ENCODE results near the gene USH1C. TPM values are rescaled to one million over a fixed set of nuclear protein-coding genes. Genes with fewer than 3 reads are reported as not detected.

Gene USH1C
- total RNA-seq, 1 donor, result not detected

DNA sequence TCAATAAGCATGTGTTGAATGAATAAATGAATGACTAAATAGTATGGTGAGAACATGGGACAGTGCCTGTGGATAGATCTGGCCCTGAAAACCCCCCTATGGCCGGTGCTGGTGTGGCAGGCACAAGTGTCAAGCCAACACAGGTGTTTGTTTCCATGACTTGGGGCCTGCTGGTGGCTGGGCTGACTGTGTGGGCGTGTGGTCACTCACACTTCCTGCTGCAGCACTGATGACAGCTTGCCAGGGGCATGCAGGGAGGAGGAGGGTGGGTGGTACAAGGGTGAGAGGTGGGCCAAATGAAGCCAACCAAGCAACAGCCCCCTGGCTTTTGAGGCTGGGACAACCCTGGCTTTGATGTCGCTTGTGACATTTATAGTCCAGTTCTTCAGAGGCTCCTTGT, 37.3 kb downstream of the USH1C start:
- no peak overlapping the region for H2AFZ ChIP-seq (ENCODE audit: low read length)
- DNase-seq (ENCODE audit: insufficient read length, low spot score, missing footprints), result peak; percentile 60
- H3K27ac ChIP-seq (ENCODE audit: low read depth, low read length), result no peak overlapping the region

DNA sequence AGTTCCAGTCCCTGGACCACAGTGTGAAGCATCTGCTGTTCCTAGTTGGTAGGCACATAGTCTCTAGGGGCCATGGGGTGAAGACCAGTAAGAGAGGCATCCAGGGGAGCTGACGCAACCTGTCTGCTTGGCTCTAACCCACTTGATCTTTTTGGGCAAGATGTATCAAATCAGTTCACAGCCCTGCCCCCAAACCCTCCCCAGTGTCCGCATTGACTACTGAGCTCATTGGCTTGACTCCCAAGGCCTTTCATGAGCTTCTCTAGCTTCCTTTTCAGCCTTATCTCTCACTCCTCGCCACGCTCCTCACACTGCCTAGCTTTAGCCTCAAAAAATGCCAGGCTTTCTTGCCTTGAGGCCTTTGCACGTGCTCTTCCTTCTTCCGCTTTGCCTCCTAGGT, 37.9 kb downstream of the USH1C start:
- Histone ChIP-seq H2AFZ (ENCODE audit: low read length) (no peak overlapping the region), H3K9me3 (ENCODE audit: low read depth, low read length) (no peaks in the 10 kb centered on the region), H3K27ac (ENCODE audit: low read depth, low read length) (no peak overlapping the region), H3K4me1 (ENCODE audit: insufficient read depth, low read length) (peaks cover 4% of the 10 kb centered on the region), H3K36me3 (ENCODE audit: insufficient read depth, low read length) (no peaks in the 10 kb centered on the region), H3K4me3 (ENCODE audit: insufficient read depth, low read length) (no peak overlapping the region), H3K4me2 (ENCODE audit: insufficient read depth, low read length) (no peak overlapping the region), H3K79me2 (ENCODE audit: insufficient read depth, low read length) (no peaks in the 10 kb centered on the region), H4K20me1 (ENCODE audit: insufficient read depth, low read length) (no peaks in the 10 kb centered on the region), H3K27me3 (ENCODE audit: insufficient read depth, low read length) (peaks cover 9% of the 10 kb centered on the region)
- DNase-seq (ENCODE audit: insufficient read length, low spot score, missing footprints), result peak; percentile 49
- TF ChIP-seq CTCF (IDR thresholded peaks at IDR 0.05; ENCODE audit: extremely low read depth, low read depth, low read length), result no peak

More for the DNA sequence above, 37.3 kb downstream of the USH1C start:
- Histone ChIP-seq H3K9me3 (ENCODE audit: low read depth, low read length) (no peaks in the 10 kb centered on the region), H3K79me2 (ENCODE audit: insufficient read depth, low read length) (no peaks in the 10 kb centered on the region), H4K20me1 (ENCODE audit: insufficient read depth, low read length) (no peaks in the 10 kb centered on the region), H3K4me1 (ENCODE audit: insufficient read depth, low read length) (peaks cover 4% of the 10 kb centered on the region), H3K27me3 (ENCODE audit: insufficient read depth, low read length) (peaks cover 9% of the 10 kb centered on the region), H3K4me2 (ENCODE audit: insufficient read depth, low read length) (no peak overlapping the region), H3K4me3 (ENCODE audit: insufficient read depth, low read length) (no peak overlapping the region), H3K36me3 (ENCODE audit: insufficient read depth, low read length) (no peaks in the 10 kb centered on the region)
- TF ChIP-seq CTCF (IDR thresholded peaks at IDR 0.05; ENCODE audit: extremely low read depth, low read depth, low read length), result no peak

DNA sequence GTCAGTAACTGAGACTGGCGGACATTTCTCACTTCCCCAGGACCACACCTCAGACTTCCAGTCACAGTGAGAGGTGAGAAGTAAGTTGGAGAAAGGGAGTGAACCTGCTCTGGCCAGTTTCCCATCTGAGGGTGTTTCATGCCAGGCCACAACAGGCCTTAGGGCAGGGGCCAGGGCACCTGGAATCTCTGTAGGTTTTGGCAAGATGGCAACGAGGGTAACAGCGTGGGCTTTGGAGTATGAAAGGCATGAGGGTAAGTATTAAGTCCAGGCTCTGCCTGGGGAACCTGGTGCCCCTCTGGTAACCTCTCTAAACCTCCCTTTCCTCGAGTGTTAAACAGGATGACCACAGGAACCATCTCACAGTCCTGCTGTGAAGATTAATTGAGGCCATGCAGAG, 39.1 kb downstream of the USH1C start:
- H4K20me1 ChIP-seq (ENCODE audit: insufficient read depth, low read length), result no peaks in the 10 kb centered on the region
- no peaks in the 10 kb centered on the region for H3K79me2 ChIP-seq (ENCODE audit: insufficient read depth, low read length)
- H3K4me2 ChIP-seq (ENCODE audit: insufficient read depth, low read length), result no peak overlapping the region
- no peak overlapping the region for H3K27ac ChIP-seq (ENCODE audit: low read depth, low read length)
- H3K4me3 ChIP-seq (ENCODE audit: insufficient read depth, low read length), result no peak overlapping the region
- H3K36me3 ChIP-seq (ENCODE audit: insufficient read depth, low read length), result no peaks in the 10 kb centered on the region
- DNase-seq (ENCODE audit: insufficient read length, low spot score, missing footprints), result no peak
- H2AFZ ChIP-seq (ENCODE audit: low read length), result no peak overlapping the region
- peaks cover 3% of the 10 kb centered on the region for H3K27me3 ChIP-seq (ENCODE audit: insufficient read depth, low read length)
- TF ChIP-seq CTCF (IDR thresholded peaks at IDR 0.05; ENCODE audit: extremely low read depth, low read depth, low read length), result no peak
- peaks cover 4% of the 10 kb centered on the region for H3K4me1 ChIP-seq (ENCODE audit: insufficient read depth, low read length)
- no peaks in the 10 kb centered on the region for H3K9me3 ChIP-seq (ENCODE audit: low read depth, low read length)

DNA sequence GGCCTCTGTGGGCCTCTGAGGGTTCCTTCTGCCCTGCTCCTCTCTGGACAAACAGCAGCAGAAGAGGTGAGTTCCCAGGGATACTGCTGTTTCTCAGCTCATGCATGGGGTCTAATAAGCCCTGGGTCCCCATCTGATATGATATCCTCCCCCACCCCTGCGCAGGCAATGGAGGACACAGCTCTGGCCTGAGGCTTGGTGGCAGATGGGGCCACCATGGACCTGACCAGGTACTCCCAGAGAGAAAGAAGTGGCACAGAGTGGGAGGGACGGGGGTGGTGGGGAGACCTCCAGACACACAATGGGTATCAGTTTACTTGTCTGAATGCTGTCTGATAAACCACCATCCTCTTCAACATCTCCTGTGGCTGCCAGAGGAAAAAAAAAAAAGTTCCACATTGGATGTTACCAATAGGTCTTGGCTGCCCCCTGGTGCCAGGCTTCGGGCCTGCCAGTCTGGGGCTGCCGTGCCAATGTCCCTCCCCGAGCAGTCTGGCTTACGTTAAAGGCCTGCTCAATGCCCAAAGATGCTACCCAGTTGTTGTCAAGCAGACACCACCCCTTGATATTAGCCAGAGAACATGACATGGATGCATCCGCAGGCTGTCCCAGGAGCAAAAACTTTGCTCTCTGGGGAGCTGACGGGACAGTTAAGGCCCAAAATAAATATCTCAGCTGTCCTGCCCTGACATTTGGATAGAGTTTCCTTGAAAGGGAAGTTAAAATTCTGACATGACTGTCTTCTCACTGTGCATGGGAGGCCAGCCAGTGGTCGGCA, 39.7 kb downstream of the USH1C start:
- H3K36me3 ChIP-seq (ENCODE audit: insufficient read depth, low read length), result no peaks in the 10 kb centered on the region
- no peaks in the 10 kb centered on the region for H4K20me1 ChIP-seq (ENCODE audit: insufficient read depth, low read length)
- H2AFZ ChIP-seq (ENCODE audit: low read length), result no peak overlapping the region
- H3K4me3 ChIP-seq (ENCODE audit: insufficient read depth, low read length), result no peak overlapping the region
- no peak overlapping the region for H3K4me2 ChIP-seq (ENCODE audit: insufficient read depth, low read length)
- peak; percentile 93 for TF ChIP-seq CTCF (IDR thresholded peaks at IDR 0.05; ENCODE audit: extremely low read depth, low read depth, low read length)
- no peaks in the 10 kb centered on the region for H3K79me2 ChIP-seq (ENCODE audit: insufficient read depth, low read length)
- H3K27me3 ChIP-seq (ENCODE audit: insufficient read depth, low read length), result peaks cover 7% of the 10 kb centered on the region
- H3K4me1 ChIP-seq (ENCODE audit: insufficient read depth, low read length), result peaks cover 4% of the 10 kb centered on the region
- H3K27ac ChIP-seq (ENCODE audit: low read depth, low read length), result no peak overlapping the region
- DNase-seq (ENCODE audit: insufficient read length, low spot score, missing footprints), result peak; percentile 94
- H3K9me3 ChIP-seq (ENCODE audit: low read depth, low read length), result no peaks in the 10 kb centered on the region
